Measurements from ENCODE around the gene ARMC2. TPM values are rescaled to one million over a fixed set of nuclear protein-coding genes. Genes with fewer than 3 reads are reported as not detected.

The ARMC2 gene
- total and polyA plus RNA-seq, 2 of the 4 experiments (the other 2 are of a cell fraction), result 0.72 to 3.9 TPM

DNA sequence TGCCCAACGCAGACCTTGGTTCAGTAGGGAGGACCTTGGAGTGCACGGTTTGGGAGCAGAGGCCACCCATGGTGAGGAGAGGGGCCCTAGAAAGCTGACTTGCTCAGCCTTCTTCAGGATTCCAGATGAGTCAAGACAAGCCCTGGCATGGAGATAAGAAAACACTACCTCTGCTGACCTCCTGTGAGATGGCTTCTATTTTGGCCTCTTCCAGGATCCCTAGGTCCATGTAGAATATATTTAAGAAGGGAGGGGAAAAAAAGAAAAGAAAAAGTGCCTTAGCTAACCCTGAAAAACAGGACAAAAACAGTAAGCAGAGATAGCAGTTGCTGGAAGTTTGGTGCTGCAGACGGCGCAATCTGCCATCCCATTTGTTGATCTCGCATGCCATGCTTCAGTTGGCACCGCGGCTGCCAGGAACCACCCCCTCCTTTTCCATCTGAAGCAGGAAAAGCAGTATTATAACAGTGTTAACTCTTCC is 100.0 kb downstream of the ARMC2 start:
- Histone ChIP-seq H3K27ac (ENCODE audit: insufficient read depth, low read length) (no peak overlapping the region), H3K36me3 (ENCODE audit: control insufficient read depth, insufficient read depth, low read length) (no peaks in the 10 kb centered on the region), H3K4me2 (ENCODE audit: low read depth, low read length) (no peak overlapping the region), H2AFZ (replicated peaks; ENCODE audit: low read length, poor library complexity) (no peak overlapping the region), H3K9me1 (ENCODE audit: insufficient read depth, low read length) (peaks cover 14% of the 10 kb centered on the region), H3K23ac (ENCODE audit: low read depth, low read length) (no peak overlapping the region), H2AK9ac (replicated peaks; ENCODE audit: low read depth, low read length, poor library complexity) (no peak overlapping the region), H3K14ac (replicated peaks; ENCODE audit: low read depth, low read length) (no peak overlapping the region), H3K9ac (ENCODE audit: low read depth, low read length) (no peak overlapping the region), H4K8ac (ENCODE audit: low read depth in 2 of 2, low read length in 2 of 2) (no peak overlapping the region), H4K5ac (ENCODE audit: low read depth, low read length) (no peak overlapping the region), H3K4me1 (ENCODE audit: control insufficient read depth, insufficient read depth, low read length) (peaks cover 24% of the 10 kb centered on the region), H3K9me3 (ENCODE audit: control insufficient read depth, insufficient read depth, low read length) (no peaks in the 10 kb centered on the region), H2BK20ac (ENCODE audit: low read depth, low read length) (no peak overlapping the region), H3K18ac (ENCODE audit: low read depth, low read length) (no peak overlapping the region), H3K4me3 (ENCODE audit: insufficient read depth, low read depth, low read length) (no peak overlapping the region), H2AK5ac (ENCODE audit: low read depth, low read length) (no peak overlapping the region), H3K79me1 (ENCODE audit: low read depth in 1 of 2, low read length in 2 of 2) (no peaks in the 10 kb centered on the region), H4K91ac (ENCODE audit: insufficient read depth, low read depth, low read length) (no peak overlapping the region), H2BK120ac (ENCODE audit: low read depth, low read length) (no peak overlapping the region), H3K27me3 (ENCODE audit: control insufficient read depth, insufficient read depth, low read length) (no peaks in the 10 kb centered on the region), H3K56ac (ENCODE audit: extremely low read depth, insufficient read depth, low read length) (no peak overlapping the region), H4K20me1 (ENCODE audit: insufficient read depth, low read length) (no peaks in the 10 kb centered on the region), H2BK15ac (ENCODE audit: low read depth, low read length) (no peak overlapping the region), H2BK5ac (ENCODE audit: low read depth, low read length, poor library complexity, severe bottlenecking) (no peak overlapping the region), H3K4ac (ENCODE audit: low read depth, low read length) (no peak overlapping the region)
- no TSS peak for BruUV-seq (replicated peaks)
- intact Hi-C loops (cut with micrococcal nuclease) (no loop called here), in situ Hi-C loops (cut with MboI; ENCODE audit: low sequenced_read_pairs) (no loop called here), dilution Hi-C loops (cut with HindIII; ENCODE audit: low sequenced_read_pairs, unreplicated experiment) (no loop called here)
- ATAC-seq (ENCODE audit: low read depth), result no peak
- POLR2A ChIA-PET (ENCODE audit: unreplicated experiment), result interaction anchor here (0.6 kb wide), 1 partner anchor 117 kb away, joined by 4 read pairs; no protein-coding TSS in a partner anchor
- no peak for DNase-seq
- TF ChIP-seq, protein P1, sequence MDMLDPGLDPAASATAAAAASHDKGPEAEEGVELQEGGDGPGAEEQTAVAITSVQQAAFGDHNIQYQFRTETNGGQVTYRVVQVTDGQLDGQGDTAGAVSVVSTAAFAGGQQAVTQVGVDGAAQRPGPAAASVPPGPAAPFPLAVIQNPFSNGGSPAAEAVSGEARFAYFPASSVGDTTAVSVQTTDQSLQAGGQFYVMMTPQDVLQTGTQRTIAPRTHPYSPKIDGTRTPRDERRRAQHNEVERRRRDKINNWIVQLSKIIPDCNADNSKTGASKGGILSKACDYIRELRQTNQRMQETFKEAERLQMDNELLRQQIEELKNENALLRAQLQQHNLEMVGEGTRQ (IDR thresholded peaks at IDR 0.05; ENCODE audit: low read depth, low read length), result no peak
- no peak for TF ChIP-seq CHD1 (IDR thresholded peaks at IDR 0.05; ENCODE audit: low read depth, low read length)
- TF ChIP-seq, protein P2, sequence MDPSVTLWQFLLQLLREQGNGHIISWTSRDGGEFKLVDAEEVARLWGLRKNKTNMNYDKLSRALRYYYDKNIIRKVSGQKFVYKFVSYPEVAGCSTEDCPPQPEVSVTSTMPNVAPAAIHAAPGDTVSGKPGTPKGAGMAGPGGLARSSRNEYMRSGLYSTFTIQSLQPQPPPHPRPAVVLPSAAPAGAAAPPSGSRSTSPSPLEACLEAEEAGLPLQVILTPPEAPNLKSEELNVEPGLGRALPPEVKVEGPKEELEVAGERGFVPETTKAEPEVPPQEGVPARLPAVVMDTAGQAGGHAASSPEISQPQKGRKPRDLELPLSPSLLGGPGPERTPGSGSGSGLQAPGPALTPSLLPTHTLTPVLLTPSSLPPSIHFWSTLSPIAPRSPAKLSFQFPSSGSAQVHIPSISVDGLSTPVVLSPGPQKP (IDR thresholded peaks at IDR 0.05; ENCODE audit: borderline replicate concordance, low read depth, low read length), result no peak
- TF ChIP-seq FOS (IDR thresholded peaks at IDR 0.05; ENCODE audit: low read depth, low read length), result no peak
- TF ChIP-seq, protein P3, sequence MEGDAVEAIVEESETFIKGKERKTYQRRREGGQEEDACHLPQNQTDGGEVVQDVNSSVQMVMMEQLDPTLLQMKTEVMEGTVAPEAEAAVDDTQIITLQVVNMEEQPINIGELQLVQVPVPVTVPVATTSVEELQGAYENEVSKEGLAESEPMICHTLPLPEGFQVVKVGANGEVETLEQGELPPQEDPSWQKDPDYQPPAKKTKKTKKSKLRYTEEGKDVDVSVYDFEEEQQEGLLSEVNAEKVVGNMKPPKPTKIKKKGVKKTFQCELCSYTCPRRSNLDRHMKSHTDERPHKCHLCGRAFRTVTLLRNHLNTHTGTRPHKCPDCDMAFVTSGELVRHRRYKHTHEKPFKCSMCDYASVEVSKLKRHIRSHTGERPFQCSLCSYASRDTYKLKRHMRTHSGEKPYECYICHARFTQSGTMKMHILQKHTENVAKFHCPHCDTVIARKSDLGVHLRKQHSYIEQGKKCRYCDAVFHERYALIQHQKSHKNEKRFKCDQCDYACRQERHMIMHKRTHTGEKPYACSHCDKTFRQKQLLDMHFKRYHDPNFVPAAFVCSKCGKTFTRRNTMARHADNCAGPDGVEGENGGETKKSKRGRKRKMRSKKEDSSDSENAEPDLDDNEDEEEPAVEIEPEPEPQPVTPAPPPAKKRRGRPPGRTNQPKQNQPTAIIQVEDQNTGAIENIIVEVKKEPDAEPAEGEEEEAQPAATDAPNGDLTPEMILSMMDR (conservative IDR thresholded peaks at IDR 0.05; ENCODE audit: low read depth, low read length), result no peak
- TF ChIP-seq RCOR1 (IDR thresholded peaks at IDR 0.05; ENCODE audit: insufficient replicate concordance, low read length), result no peak
- TF ChIP-seq POLR2A (IDR thresholded peaks at IDR 0.05; ENCODE audit: low read depth, low read length), result no peak
- no peak for TF ChIP-seq MAZ (IDR thresholded peaks at IDR 0.05; ENCODE audit: borderline replicate concordance, low read depth, low read length)
- no peak for TF ChIP-seq SMC3 (IDR thresholded peaks at IDR 0.05; ENCODE audit: low read depth, low read length)
- TF ChIP-seq CEBPB (IDR thresholded peaks at IDR 0.05; ENCODE audit: low read depth, low read length), result no peak
- no peak for TF ChIP-seq BHLHE40 (IDR thresholded peaks at IDR 0.05; ENCODE audit: low read depth, low read length)
- TF ChIP-seq RFX5 (IDR thresholded peaks at IDR 0.05; ENCODE audit: low read depth, low read length), result no peak
- TF ChIP-seq MAFK (IDR thresholded peaks at IDR 0.05; ENCODE audit: low read depth, low read length), result no peak
- TF ChIP-seq RAD21 (IDR thresholded peaks at IDR 0.05; ENCODE audit: low read length), result no peak
- 83% methylated on average over 4 of the region's 7 CpGs; no CpG with 5 or more reads in 1 of the 2 experiments for WGBS, 2 experiments (ENCODE audit: extremely low coverage in 2 of 2, insufficient read length in 1 of 2)
- CTCF ChIA-PET, result no interaction called here
